ENCODE measurements around the gene C6orf89.
"Not testable (repeated sequence)": the region's sequence is repeated elsewhere in the genome, so short reads cannot be mapped to it uniquely, and the experiment has no call there.

Gene C6orf89

DNA sequence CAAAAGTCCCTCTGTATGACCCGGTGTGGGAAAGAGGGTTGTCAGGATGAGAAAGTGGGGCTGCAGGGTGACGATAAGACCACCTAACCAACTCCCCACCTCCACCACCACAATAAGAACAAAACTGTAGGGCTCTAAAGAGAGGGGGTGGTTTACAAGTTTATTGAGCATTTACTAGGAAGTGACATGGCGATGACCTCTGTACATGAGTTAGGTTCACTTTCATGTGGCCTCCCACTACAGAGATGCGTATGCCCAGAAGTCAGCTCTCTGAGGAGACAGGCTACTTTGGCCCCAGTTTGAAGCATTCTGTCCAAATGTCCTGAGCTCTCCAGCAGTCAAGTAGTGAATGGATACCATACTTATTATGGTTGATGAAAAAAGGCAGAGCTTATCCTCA lies 40.1 kb downstream of the C6orf89 start:
- no peak for DNase-seq

DNA sequence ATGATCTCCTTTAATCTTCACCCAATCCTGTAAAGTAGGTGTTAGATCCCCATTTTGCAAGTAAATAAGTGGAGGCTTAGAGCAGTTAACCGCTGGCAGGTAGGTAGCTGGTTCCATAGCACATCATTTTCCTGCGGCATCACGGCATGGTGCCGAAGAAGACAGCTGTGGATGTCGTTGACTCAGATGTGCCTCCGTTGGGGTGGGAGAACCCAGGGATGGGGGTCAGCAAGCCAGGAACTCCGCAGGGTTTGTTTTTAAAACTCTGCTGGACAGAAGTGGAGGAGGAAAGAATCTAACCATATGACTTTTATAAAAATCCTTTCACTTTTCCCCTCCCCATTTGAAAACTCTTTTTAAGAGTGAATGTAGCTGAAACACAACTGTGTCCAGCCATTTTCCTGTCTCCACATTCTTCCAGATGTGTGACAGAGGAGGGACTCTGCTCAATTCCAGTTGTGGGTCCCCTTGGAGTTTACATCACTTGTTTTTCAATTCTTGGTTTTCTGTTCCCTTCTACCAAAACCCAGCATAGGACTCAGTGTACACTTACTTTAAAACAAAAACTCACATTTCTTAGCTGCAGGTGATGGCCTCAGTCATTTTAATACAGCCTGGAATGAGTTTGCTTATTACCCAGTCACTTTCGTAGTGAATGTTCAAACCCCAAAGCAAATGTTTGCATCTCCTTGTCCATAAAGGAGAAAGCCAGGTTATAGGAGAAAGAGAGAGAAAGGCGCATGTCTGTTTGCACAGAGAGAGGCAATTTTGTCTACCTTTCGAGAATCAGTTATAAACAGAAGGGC lies 41.2 kb downstream of the C6orf89 start:
- DNase-seq = no peak

DNA sequence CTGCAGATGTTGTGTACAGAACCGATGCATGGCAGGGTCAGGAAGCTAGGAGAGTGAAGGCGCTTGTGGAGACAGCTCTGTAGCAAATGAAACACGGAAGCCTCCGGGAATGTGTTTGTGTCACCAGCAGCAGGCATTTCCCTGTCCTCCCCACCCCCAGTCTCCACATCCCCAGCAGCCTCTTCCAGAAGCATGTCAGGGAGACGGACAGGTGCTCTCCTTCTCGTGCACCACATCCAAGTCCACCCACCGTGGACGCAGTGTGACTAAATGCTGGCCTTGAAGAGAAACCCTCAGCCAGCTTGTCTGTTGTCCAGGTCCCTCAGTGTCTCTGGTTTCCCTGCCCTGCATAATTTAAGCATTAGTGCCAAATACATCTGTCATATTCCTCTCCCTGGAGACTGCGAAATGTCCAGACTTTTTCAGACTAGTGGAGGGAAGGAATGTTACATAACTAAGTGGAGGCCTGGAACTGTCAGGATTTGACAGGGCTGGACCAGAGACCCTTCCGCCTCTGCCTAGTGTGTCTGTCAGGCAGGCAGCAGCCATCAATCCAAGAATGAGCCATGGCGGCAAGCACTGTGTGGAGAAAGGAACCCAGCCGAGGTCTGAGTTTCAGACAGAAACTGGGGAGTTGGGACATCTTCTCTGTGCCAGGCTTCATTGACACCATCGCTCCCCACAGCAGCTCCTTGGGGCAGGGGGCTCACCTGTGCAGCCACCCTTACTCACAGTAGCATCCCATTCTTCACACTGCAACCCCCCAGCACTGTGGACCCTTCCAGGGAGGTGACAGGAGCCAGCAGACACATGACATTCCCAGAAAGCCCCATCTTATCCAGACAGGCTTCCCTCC lies 42.2 kb downstream of the C6orf89 start:
- DNase-seq = no peak

DNA sequence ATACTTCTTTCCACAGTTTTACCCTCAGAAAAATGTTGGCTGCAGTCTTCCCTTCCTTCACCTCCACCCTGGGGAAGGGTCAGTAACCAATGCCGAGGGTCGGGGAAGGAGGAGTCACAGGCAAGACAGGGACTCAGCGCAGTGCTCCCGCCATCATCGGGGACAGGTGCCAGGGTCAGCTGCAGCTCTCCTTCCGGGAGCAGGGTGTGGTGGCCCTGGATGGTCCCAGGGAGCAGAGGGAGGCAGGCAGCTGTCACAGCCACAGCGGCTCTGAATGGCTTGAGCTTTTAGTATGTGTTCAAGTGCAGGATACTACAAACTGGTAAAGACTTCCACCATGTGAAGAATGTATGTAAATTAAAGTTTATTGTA lies 42.8 kb downstream of the C6orf89 start:
- DNase-seq = no peak

DNA sequence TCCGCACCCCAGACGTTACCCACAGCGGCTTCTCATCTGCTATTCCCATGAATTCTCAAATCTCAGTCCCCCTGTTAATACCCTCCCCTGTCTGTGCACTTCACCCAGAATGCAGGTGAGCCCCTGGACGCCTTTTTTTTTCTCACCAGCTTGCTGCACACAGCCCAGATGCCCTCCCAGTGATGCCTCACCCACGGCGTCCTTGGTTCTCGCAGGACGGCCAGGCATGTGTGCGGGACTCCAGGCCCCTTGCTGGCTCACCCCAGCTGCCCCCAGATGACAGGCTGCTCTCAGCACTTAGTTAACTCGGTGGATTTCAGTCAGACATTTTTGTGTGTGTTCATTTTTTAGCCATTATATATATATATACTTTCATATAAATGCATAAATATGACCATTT lies 43.4 kb downstream of the C6orf89 start:
- no peak for DNase-seq

DNA sequence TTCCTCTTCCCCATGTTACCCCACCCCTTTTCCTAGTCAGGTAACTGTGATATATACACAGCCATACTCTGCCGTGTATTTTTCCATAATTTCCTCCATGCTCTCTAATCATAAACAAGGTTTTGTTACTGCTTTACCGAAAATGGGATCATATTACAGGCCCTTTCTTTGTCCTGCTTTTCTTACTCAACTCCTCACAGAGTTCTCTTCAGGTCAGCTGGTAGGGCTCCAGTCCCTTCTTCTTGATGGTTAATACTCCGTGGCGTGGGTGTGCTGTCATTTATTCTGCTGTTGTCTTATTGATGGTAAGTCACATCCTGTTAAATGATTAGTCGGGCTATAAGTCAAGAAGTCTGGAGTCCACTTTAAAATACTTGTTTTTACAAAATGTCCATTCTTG lies 43.9 kb downstream of the C6orf89 start:
- no peak for DNase-seq

DNA sequence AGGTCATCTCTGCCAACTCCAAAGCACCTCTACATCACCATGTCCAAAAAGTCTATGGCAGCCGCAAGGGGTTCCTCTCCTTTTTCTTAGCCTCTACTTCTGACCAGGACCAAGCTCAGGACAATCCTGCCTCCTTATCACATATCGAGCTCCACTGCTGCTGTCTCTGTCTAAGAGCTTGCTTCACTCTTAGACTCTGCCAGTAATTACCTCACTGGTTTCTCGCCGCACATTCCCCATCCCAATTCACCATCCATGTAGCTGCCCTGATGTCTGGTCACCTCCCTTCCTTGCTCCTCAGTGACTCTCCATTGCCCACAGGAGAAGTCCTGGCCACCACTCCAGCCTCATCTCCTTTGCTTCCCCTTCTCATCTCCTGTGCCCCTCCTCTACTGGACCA lies 44.7 kb downstream of the C6orf89 start:
- no peak for DNase-seq

DNA sequence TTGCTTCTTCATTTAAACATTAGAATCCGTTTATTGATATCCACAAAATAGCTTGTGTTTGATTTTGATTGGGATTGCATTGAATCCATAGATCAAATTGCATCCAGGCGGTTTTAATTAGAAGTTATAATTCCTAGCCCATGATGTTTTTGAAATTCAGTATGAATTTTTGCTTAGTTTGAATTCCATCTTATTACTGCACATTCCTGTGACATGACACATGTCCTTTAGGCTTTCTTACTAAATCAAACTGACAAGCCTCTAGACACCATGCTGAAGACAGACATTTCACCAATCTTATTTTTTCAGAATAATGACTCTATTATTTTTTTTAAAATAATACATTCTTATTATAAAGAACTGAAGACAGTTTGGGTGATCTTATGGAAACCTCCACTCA lies 47.4 kb downstream of the C6orf89 start:
- no peak for DNase-seq

DNA sequence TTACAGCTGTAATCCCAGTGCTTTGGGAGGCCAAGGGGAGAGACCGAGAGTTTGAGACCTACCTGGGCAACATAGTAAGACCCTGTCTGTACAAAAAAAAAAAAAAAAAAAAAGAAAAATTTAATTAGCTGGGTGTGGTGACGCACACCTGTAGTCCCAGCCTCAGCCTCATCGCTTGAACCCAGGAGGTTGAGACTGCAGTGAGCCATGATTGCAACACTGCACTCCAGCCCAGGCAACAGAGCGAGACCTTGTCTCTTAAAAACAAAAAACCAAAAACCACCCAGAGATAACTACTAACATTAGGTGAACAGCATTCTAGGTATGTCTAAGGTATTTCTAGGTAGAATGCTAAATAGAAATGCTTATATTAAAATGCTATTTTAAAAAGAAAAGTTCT lies 47.8 kb downstream of the C6orf89 start:
- DNase-seq = no peak

DNA sequence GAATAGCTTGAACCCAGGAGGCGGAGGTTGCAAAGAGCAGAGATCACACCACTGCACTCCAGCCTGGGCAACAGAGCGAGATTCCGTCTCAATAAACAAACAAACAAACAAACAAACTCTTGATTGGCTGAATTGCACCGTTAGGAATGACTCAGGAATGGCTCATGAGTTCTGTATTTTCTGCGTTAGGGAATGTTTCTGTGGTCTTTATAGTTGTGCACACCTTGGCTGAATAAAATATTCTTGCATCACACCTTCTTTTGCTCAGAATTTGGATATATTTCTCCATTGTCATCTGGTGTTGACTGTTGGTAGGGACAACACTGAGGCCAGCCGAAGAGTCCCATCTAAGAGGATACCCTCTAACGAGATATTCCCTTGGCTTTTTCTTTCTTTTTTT lies 49.1 kb downstream of the C6orf89 start:
- DNase-seq = no peak

DNA sequence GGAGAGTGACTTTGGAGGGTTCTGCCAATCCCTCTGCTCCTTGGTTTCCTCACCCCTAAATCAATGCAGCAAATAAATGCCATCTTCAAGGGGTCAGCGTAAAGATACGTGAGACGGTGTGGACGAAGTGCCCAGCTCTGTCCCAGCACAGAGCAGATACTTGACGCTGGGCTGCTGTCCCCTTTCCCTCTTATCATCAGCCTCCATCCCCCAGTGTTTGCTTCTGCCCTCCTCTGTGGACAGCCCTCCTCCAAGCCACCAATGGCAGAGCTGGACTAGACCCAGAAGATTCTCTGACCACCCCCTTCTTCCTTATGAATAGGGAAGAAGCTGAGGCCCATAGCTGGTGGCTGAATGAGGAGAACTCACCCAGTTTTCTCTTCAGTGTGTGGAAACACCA lies 51.1 kb downstream of the C6orf89 start:
- DNase-seq = no peak

DNA sequence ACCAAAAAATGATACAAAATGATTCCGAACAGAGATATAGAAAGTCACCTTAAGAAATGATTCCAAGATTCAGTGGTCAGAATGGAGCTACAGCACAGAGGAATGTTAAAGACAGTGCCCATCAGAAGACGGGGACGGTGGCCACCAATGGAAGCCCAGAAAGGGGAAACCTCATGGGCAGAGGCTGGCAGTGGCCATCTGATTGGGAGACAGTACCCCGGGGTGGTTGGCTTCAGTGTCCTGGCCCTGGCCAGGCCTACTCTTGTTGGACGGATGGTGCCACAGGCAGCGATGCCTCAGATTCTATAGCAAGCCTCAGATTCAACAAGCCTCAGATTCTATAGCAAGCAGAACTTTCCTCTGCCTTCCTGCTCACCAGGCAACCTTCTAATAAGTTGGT lies 52.1 kb downstream of the C6orf89 start:
- DNase-seq = no peak

DNA sequence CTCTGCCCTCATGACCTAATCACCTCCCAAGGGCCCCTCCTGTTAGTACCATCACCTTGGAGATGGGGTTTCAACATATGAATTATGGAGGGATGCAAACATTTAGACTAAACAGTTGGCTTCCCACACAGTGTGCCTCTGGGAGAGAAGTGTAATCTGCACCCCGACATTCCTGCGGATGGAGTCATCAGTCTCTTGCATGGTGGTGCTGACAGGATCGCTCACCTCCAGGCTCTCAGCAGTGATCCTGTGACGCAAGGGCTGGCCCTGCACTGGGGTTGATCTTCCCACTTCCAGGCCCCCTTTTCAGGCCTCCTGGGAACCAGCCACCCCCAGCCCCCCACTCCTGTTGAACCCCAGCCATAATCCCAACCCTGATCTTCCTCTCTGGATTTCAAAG lies 52.8 kb downstream of the C6orf89 start:
- no peak for DNase-seq

DNA sequence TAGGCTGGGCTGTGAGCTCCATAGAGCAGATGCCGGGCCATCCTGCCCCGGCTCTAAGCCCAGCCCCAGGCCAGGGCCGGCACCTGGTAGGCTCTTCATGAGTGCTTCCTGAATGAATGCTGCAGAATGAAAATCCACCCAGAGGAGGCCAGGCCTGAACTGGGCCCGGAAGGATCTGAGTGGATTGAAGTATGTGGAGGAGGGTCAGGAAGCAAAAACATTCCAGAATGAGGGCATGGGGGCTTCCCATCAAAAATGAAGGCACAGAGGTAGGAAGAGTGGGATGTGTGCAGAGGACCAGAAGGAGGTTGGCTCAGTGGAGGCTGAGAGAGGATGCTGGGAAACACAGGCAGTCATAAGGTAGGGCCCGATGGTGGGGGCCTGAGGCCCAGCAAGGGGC lies 53.3 kb downstream of the C6orf89 start:
- DNase-seq = not testable (repeated sequence)

DNA sequence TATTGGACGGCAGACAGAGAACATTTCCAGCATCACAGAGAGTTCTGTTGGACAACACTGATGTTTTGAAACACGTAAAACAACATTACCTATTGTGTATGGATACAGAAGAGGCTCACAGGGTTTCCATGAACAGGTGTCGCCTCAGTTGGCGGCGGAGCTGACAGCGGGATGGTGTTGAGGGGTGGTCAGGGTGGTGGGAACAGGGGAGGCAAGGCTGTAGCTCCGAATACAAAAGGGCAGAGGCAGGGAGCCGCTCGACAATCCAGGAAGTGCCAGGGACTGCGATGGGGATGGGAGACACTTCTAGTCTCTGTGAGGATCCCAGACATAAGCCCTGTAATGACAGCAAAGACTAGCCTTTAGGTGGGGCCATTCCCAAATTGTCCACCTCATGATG lies 54.3 kb downstream of the C6orf89 start:
- no peak for DNase-seq

DNA sequence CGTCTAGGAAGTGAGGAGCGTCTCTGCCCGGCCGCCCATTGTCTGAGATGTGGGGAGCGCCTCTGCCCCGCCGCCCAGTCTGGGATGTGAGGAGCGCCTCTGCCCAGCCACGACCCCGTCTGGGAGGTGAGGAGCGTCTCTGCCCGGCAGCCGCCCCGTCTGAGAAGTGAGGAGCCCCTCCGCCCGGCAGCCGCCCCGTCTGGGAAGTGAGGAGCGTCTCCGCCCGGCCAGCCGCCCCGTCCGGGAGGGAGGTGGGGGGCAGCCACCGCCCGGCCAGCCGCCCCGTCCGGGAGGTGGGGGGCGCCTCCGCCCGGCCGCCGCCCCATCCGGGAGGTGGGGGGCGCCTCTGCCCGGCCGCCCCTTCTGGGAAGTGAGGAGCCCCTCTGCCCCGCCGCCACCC lies 55.8 kb downstream of the C6orf89 start:
- DNase-seq = not testable (repeated sequence)

DNA sequence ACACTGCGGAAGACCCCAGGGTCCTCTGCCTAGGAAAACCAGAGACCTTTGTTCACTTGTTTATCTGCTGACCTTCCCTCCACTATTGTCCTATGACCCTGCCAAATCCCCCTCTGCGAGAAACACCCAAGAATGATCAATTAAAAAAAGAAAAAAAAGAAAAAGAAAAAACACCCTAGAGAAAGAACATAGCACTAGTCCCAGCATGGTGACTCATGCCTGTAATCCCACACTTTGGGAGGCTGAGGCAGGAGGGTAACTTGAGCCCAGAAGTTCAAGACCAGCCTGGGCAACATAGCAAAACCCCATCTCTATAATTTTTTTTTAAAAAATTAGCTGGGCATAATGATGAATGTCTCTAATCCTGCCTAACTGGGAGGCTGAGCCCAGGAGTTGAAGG lies 56.6 kb downstream of the C6orf89 start:
- DNase-seq = not testable (repeated sequence)

DNA sequence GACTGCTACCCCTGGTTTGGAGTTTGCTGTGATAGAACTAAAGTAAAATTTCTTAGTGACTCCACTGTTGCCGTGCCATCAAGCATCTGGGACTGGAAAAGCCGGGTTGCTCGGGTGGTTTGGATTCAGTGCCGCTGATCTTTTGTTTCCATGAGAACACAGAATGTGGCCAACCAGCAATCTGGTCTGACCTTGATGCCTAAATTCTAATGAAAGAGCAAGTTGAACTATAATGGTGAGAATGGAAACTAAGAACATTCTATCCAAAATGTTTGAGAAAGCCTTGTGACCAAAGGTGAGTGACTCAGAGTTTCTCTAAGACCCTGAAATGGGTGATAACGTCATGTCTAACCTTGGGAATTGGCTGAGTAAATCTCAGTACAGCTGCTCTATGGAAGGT lies 58.9 kb downstream of the C6orf89 start:
- DNase-seq = no peak

DNA sequence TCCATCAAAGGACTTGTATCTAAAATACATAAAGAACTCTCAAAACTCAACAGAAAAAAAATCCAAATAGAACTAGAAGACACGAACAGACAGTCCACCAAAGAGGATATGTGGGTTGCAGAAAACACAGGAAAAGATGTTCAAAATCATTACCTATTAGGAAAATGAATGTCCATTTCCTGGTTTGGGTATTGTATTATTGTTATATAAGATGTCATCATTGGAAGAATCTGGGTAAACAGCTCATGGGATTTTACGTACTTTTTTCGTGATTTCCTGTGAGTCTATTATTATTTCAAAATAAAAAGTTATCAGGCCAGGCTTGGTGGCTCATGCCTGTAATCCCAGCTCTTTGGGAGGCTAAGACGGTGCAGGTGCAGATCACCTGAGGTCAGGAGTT lies 59.5 kb downstream of the C6orf89 start:
- no peak for DNase-seq

DNA sequence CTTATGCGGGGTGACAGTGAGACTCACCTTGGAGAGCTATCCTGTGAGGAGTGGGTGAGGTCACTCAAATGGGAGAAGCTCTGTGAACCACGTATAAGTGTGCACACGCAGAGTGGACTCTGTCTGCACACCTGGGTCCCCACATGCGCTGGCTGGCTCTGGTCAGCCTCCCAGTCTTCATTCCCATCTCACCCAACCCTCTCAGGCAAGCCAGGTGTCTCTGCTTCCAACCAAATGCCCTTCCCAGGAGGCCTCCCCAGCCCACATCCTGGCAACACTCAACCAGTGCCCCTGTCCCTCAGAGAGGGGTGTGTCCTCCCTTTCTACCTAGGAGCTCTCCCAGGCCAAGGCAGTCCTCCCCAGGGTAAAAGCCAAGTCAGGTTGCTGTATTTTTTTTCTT lies 60.8 kb downstream of the C6orf89 start:
- no peak for DNase-seq

DNA sequence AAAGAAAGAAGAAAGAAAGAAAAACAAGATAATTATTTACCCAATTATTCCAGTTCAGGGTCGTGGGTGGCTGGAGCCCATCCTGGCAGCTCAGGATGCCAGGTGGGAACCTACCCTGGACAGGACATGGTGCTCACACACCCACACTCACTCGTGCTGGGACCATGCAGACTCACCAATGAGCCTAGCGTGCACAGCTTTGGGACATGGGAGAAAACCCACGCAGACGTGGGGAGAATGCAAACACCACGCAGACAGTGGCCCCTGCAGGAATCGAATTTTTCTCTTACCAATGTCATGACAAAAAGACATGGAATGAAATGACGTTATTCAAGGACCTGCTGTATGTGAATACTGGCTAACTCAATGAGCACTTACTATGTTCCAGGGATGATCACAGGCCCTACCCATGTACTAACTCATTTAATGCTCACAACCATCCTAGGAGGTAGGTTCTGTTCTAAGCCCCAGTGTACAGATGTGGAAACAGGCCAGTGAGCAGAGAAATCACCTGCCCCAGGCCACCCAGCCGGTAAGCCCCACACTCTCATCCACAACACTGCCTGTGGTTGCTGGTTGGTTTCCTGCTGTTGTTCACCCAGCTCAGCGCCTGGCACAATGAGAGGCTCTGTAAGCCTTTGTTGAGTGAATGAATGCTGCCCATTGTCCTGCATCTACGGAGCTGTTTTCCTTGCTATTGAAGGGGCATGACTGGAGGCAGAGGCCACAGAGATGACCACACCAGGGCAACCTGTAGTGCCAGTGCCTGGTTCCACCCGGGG lies 62.0 kb downstream of the C6orf89 start:
- DNase-seq = peak; percentile 73

DNA sequence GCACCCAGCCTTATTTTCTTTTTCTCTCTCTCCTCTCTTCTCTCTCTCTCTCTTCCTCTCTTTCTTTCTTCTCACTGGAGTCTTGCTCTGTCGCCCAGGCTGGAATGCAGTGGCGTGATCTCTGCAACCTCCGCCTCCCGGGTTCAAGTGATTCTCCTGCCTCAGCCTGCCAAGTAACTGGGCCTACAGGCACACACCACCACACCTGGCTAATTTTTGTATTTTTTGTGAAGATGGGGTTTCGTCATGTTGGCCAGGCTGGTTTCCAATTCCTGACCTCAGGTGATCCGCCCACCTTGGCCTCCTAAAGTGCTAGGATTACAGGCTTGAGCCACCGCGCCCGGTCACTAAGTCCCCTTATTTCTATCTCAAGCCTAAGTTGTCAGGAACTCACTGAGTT lies 63.3 kb downstream of the C6orf89 start:
- not testable (repeated sequence) for DNase-seq

DNA sequence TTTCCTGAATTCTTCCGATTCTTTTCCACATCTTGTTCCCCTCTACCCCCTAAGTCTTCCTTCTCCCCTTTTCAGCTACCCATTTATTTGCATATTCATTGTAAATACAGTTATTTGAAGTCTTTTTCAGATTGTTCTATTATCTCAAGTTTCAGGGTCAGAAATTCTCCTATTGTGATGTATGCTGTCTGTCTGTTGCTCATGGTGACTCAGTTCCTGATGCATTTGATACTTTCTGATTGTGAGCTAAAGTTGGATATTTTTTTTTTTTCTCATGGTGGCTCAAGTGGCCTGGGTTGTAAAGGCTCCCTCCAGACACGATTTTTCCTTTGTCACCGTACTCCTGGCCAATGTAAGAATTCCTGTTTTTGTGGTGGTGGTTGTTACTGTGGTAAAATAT lies 63.9 kb downstream of the C6orf89 start:
- DNase-seq = no peak

DNA sequence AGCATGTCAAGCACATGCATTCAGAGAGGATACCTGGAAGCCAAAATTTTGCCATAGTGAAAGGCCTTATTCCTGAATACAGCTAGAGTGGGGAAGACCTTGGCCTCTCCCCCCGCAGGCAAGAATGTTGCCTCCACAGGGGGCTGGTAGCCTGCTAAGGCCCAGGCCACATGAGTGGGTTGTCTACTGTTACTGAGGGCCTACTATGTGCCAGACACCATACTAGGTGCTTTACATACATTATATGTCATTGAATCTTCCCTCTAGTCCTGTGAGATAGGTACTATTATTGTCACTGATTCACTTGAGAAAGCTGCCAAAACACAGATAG lies 68.1 kb downstream of the C6orf89 start:
- DNase-seq = no peak

All from activated effector memory CD4-positive, alpha-beta T cell treated with anti-CD3 and anti-CD28 coated beads, Interleukin-2, amount 50 U/mL, for 16 hours (primary cell).